Astrocyte (in vitro differentiated cells and primary cell): ENCODE measurements around the gene RAPSN. TPM values are rescaled to one million over a fixed set of nuclear protein-coding genes. Genes with fewer than 3 reads are reported as not detected.
A peak's percentile ranks its signal among the peaks of the same experiment; 100 is the strongest.
"Not testable (repeated sequence)": the region's sequence is repeated elsewhere in the genome, so short reads cannot be mapped to it uniquely, and the experiment has no call there.

ENCODE experiments used
- DNase-seq: peaks from one replicate; pipeline ENCODE4 v3.0.0-alpha.2; 2010; ENCODE audit warnings: low read depth
- FAIRE-seq: peaks from 2 replicates; lab custom pipeline; 2011; peaks lifted over from hg19 to GRCh38; lab: Jason Lieb, UNC
- H2AFZ ChIP-seq: 2 replicates; pipeline ENCODE4 v1.6.0; 2012; ENCODE audit warnings: low read depth, low read length, inconsistent platforms
- H3K27ac ChIP-seq: 2 replicates; pipeline ENCODE4 v1.5.1; 2011; ENCODE audit warnings: low read depth, low read length, inconsistent platforms
- H3K27me3 ChIP-seq: 2 replicates; pipeline ENCODE4 v1.6.0; 2011; ENCODE audit warnings: low read length, inconsistent platforms; ENCODE audit not compliant: insufficient read depth
- H3K36me3 ChIP-seq: 2 replicates; pipeline ENCODE4 v1.5.1; 2011; ENCODE audit warnings: low read length, inconsistent platforms; ENCODE audit not compliant: insufficient read depth
- H3K4me1 ChIP-seq: 2 replicates; pipeline ENCODE4 v1.5.1; 2011; ENCODE audit warnings: low read length, inconsistent platforms; ENCODE audit not compliant: insufficient read depth
- H3K4me2 ChIP-seq: 2 replicates; pipeline ENCODE4 v1.6.0; 2012; ENCODE audit warnings: low read length, inconsistent platforms
- H3K4me3 ChIP-seq: 2 replicates; pipeline ENCODE4 v1.5.1; 2011; ENCODE audit warnings: low read depth, mild to moderate bottlenecking, low read length, inconsistent platforms; ENCODE audit not compliant: insufficient read depth
- H3K79me2 ChIP-seq: 2 replicates; pipeline ENCODE4 v1.6.0; 2012; ENCODE audit warnings: mild to moderate bottlenecking, low read length, inconsistent platforms; ENCODE audit not compliant: insufficient read depth
- H3K9ac ChIP-seq: 2 replicates; pipeline ENCODE4 v1.6.0; 2012; ENCODE audit warnings: mild to moderate bottlenecking, low read length, inconsistent platforms
- H3K9me3 ChIP-seq: 2 replicates; pipeline ENCODE4 v1.5.1; 2012; ENCODE audit warnings: low read depth, mild to moderate bottlenecking, low read length, inconsistent platforms; ENCODE audit not compliant: insufficient read depth
- H4K20me1 ChIP-seq: 2 replicates; pipeline ENCODE4 v1.6.0; 2012; ENCODE audit warnings: low read length, inconsistent platforms; ENCODE audit not compliant: insufficient read depth
- H3K27ac Mint-ChIP-seq: one replicate; pipeline ENCODE4 v1.8.0; 2021; ENCODE audit warnings: mild to moderate bottlenecking, mixed read lengths; ENCODE audit not compliant: unreplicated experiment
- H3K27me3 Mint-ChIP-seq: one replicate; pipeline ENCODE4 v1.8.0; 2021; ENCODE audit warnings: low read depth, mixed read lengths; ENCODE audit not compliant: unreplicated experiment
- H3K36me3 Mint-ChIP-seq: one replicate; pipeline ENCODE4 v1.8.0; 2021; ENCODE audit warnings: low read depth, mixed read lengths; ENCODE audit not compliant: unreplicated experiment
- H3K4me1 Mint-ChIP-seq: one replicate; pipeline ENCODE4 v1.8.0; 2021; ENCODE audit warnings: low read depth, mixed read lengths; ENCODE audit not compliant: unreplicated experiment
- H3K4me3 Mint-ChIP-seq: one replicate; pipeline ENCODE4 v1.8.0; 2021; ENCODE audit warnings: mild to moderate bottlenecking, moderate library complexity, mixed read lengths; ENCODE audit not compliant: unreplicated experiment
- H3K9me3 Mint-ChIP-seq: one replicate; pipeline ENCODE4 v1.8.0; 2021; ENCODE audit warnings: mild to moderate bottlenecking, mixed read lengths; ENCODE audit not compliant: unreplicated experiment
- EZH2 ChIP-seq: IDR thresholded peaks from 2 replicates; pipeline ENCODE4 v1.6.1; 2012; ENCODE audit warnings: mild to moderate bottlenecking, low read length, inconsistent platforms; ENCODE audit not compliant: insufficient read depth
- total RNA-seq: library from RNA; stranded (reverse); gene quantifications from 2 replicates; pipeline ENCODE4 v1.2.1, GENCODE V29; 2021
- TF ChIP-seq, protein P1 (sequence below): IDR thresholded peaks from 2 replicates; pipeline ENCODE4 v1.5.1; 2011; ENCODE audit warnings: low read depth, mild to moderate bottlenecking, inconsistent platforms, low read length, moderate library complexity; ENCODE audit not compliant: insufficient read depth

Gene RAPSN
- total RNA-seq, 1 donor from 2014 or later = 0.86 TPM

DNA sequence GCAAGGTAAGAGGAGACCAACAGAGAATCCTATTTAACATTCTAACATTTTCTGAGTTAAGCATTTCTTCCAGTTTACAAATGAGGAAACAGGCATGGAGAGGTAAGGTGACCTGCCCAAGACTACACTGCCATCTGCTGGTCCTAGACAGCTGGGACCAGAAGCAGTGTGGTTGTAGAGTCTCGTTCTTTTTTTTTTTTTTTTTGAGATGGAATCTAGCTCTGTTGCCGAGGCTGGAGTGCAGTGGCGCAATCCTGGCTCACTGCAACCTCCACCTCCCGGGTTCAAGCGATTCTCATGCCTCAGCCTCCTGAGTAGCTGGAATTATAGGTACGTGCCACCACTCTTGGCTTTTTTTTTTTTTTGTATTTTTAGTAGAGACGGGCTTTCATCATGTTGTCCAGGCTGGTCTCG is 5.3 kb upstream of the RAPSN start:
- H3K27me3 ChIP-seq, H3K27ac Mint-ChIP-seq: not testable (repeated sequence)
- peak; percentile 66 for DNase-seq

DNA sequence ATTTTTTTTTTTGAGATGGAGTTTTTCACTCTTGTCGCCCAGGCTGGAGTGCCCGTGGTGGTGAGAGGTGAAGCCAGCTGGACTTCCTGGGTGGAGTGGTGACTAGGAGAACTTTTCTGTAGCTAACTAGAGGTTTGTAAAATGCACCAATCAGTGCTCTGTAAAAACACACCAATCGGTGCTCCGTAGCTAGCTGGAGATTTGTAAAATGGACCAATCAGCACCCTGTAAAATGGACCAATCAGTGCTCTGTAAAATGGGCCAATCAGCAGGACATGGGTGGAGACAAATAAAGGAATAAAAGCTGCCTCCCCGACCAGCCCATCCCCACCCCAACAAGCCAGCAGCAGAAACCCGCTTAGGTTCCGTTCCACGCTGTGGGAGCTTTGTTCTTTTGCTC is 4.4 kb upstream of the RAPSN start:
- Histone ChIP-seq H3K4me2 (no peak overlapping the region), H3K9ac (no peak overlapping the region), H3K27ac (no peak overlapping the region), H3K79me2 (no peaks in the 10 kb centered on the region), H3K4me1 (no peaks in the 10 kb centered on the region), H3K27me3 (no peaks in the 10 kb centered on the region), H3K36me3 (no peaks in the 10 kb centered on the region), H3K4me3 (no peak overlapping the region), H2AFZ (no peak overlapping the region), H4K20me1 (no peaks in the 10 kb centered on the region), H3K9me3 (no peaks in the 10 kb centered on the region)
- Mint-ChIP-seq H3K27me3 (no peaks in the 10 kb centered on the region), H3K4me3 (no peak overlapping the region), H3K9me3 (no peaks in the 10 kb centered on the region), H3K36me3 (peaks cover 9% of the 10 kb centered on the region), H3K4me1 (no peaks in the 10 kb centered on the region), H3K27ac (no peak overlapping the region)
- DNase-seq (no peak), FAIRE-seq (no peak)
- no peak for TF ChIP-seq EZH2
- TF ChIP-seq, protein P1, sequence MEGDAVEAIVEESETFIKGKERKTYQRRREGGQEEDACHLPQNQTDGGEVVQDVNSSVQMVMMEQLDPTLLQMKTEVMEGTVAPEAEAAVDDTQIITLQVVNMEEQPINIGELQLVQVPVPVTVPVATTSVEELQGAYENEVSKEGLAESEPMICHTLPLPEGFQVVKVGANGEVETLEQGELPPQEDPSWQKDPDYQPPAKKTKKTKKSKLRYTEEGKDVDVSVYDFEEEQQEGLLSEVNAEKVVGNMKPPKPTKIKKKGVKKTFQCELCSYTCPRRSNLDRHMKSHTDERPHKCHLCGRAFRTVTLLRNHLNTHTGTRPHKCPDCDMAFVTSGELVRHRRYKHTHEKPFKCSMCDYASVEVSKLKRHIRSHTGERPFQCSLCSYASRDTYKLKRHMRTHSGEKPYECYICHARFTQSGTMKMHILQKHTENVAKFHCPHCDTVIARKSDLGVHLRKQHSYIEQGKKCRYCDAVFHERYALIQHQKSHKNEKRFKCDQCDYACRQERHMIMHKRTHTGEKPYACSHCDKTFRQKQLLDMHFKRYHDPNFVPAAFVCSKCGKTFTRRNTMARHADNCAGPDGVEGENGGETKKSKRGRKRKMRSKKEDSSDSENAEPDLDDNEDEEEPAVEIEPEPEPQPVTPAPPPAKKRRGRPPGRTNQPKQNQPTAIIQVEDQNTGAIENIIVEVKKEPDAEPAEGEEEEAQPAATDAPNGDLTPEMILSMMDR = no peak

More for the DNA sequence above, 5.3 kb upstream of the RAPSN start:
- H3K27ac ChIP-seq, H3K36me3 ChIP-seq, H3K27me3 Mint-ChIP-seq, H3K4me1 Mint-ChIP-seq, H3K36me3 Mint-ChIP-seq, H3K4me3 Mint-ChIP-seq, FAIRE-seq, H3K79me2 ChIP-seq, H4K20me1 ChIP-seq, H3K4me1 ChIP-seq, H3K9me3 ChIP-seq, H3K4me2 ChIP-seq, H3K9me3 Mint-ChIP-seq, H2AFZ ChIP-seq, H3K9ac ChIP-seq, H3K4me3 ChIP-seq: not testable (repeated sequence)
- TF ChIP-seq, protein P1 = peak; percentile 82

DNA sequence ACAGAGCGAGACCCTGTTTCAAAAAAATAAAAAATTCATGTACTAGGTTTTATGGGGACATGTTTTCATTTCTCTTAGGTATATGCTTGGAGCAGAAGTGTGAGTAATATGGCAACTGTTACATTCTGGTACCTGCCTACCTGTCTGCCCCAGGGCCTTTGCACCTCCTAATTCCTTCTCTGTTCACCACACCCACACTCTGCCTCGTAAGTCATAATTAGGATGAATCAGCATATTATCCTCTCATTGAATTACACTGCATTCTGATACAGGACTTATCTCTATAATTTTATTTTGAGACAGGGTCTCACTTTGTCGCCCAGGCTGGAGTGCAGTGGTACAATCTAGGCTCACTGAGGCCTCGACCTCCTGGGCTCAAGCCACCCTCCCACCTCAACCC is 3.1 kb upstream of the RAPSN start:
- no peak overlapping the region for H3K4me2 ChIP-seq
- no peak overlapping the region for H3K4me3 ChIP-seq
- no peak for TF ChIP-seq EZH2
- TF ChIP-seq, protein P1 = no peak
- no peaks in the 10 kb centered on the region for H4K20me1 ChIP-seq
- no peaks in the 10 kb centered on the region for H3K79me2 ChIP-seq
- H3K27ac Mint-ChIP-seq = no peak overlapping the region
- H3K27me3 Mint-ChIP-seq = no peaks in the 10 kb centered on the region
- no peaks in the 10 kb centered on the region for H3K9me3 Mint-ChIP-seq
- H3K27me3 ChIP-seq = no peaks in the 10 kb centered on the region
- no peaks in the 10 kb centered on the region for H3K4me1 ChIP-seq
- no peaks in the 10 kb centered on the region for H3K9me3 ChIP-seq
- H3K4me3 Mint-ChIP-seq = no peak overlapping the region
- no peak overlapping the region for H3K27ac ChIP-seq
- H3K9ac ChIP-seq = no peak overlapping the region
- DNase-seq = no peak
- no peaks in the 10 kb centered on the region for H3K4me1 Mint-ChIP-seq
- no peak overlapping the region for H2AFZ ChIP-seq
- no peaks in the 10 kb centered on the region for H3K36me3 ChIP-seq
- no peak for FAIRE-seq
- H3K36me3 Mint-ChIP-seq = peaks cover 9% of the 10 kb centered on the region
